Liver (tissue), 9 donors: Measurements from ENCODE around the gene TNK2. TPM values are rescaled to one million over a fixed set of nuclear protein-coding genes. Genes with fewer than 3 reads are reported as not detected.

Experiments used
- DNase-seq: peaks from one replicate; pipeline ENCODE4 v3.0.0-alpha.2; 2017; ENCODE audit warnings: low spot score
- H3K27ac ChIP-seq, 2 donors: one replicate each; pipeline ENCODE4 v1.7.0; 2013; ENCODE audit warnings: inconsistent platforms in 2 of 2, low read length in 2 of 2, control low read depth in 1 of 2, low read depth in 1 of 2, mild to moderate bottlenecking in 1 of 2
- H3K27me3 ChIP-seq, 4 donors: one replicate each; pipeline versions ENCODE4 v1.6.1 to v1.7.0; 2013; ENCODE audit warnings: low read length in 3 of 4, inconsistent platforms in 1 of 4, mild to moderate bottlenecking in 1 of 4, moderate library complexity in 1 of 4; ENCODE audit not compliant: control insufficient read depth in 4 of 4, insufficient read depth in 4 of 4
- H3K36me3 ChIP-seq, 4 donors: one replicate each; pipeline versions ENCODE4 v1.6.1 to v1.7.0; 2013; ENCODE audit warnings: low read length in 3 of 4, mild to moderate bottlenecking in 3 of 4, low read depth in 1 of 4, moderate library complexity in 1 of 4; ENCODE audit not compliant: control insufficient read depth in 4 of 4, insufficient read depth in 3 of 4
- H3K4me1 ChIP-seq, 4 donors: one replicate each; pipeline versions ENCODE4 v1.6.1 to v1.7.0; 2013; ENCODE audit warnings: low read length in 3 of 4, mild to moderate bottlenecking in 3 of 4, moderate library complexity in 1 of 4; ENCODE audit not compliant: control insufficient read depth in 4 of 4, insufficient read depth in 4 of 4
- H3K4me3 ChIP-seq, 3 donors: one replicate each; pipeline versions ENCODE4 v1.6.1 to v1.7.0; 2013; ENCODE audit warnings: low read length in 3 of 3, control low read depth in 1 of 3, low read depth in 1 of 3, mild to moderate bottlenecking in 1 of 3
- H3K9ac ChIP-seq, 2 donors: one replicate each; pipeline ENCODE4 v1.7.0; 2013; ENCODE audit warnings: low read length in 2 of 2, mild to moderate bottlenecking in 2 of 2, moderate library complexity in 2 of 2, control low read depth in 1 of 2, low read depth in 1 of 2
- H3K9me3 ChIP-seq, 4 donors: one replicate each; pipeline versions ENCODE4 v1.6.1 to v1.7.0; 2013; ENCODE audit warnings: low read length in 3 of 4; ENCODE audit not compliant: control insufficient read depth in 4 of 4
- ATF3 ChIP-seq: IDR thresholded peaks from 2 replicates; pipeline ENCODE4 v1.6.1; 2016; ENCODE audit warnings: antibody characterized with exemption
- FOXA1 ChIP-seq: IDR thresholded peaks from 2 replicates; pipeline ENCODE4 v1.6.1; 2016; ENCODE audit warnings: antibody characterized with exemption
- FOXA2 ChIP-seq: IDR thresholded peaks from 2 replicates; pipeline ENCODE4 v1.6.1; 2016; ENCODE audit warnings: antibody characterized with exemption
- GABPA ChIP-seq, 2 donors: IDR thresholded peaks in 1 of 2; conservative IDR thresholded peaks in 1 of 2; 2 replicates each; pipeline ENCODE4 v1.6.1; 2016; ENCODE audit warnings: antibody characterized with exemption in 2 of 2, mild to moderate bottlenecking in 1 of 2, moderate library complexity in 1 of 2
- HNF4A ChIP-seq, 2 donors: conservative IDR thresholded peaks; 2 replicates each; pipeline ENCODE4 v1.6.1; 2016; ENCODE audit warnings: antibody characterized with exemption in 2 of 2, mild to moderate bottlenecking in 2 of 2
- HNF4G ChIP-seq: IDR thresholded peaks from 2 replicates; pipeline ENCODE4 v1.6.1; 2016; ENCODE audit warnings: antibody characterized with exemption
- JUND ChIP-seq, 2 donors: IDR thresholded peaks; 2 replicates each; pipeline ENCODE4 v1.6.1; 2016; ENCODE audit warnings: antibody characterized with exemption in 2 of 2
- NR2F2 ChIP-seq: IDR thresholded peaks from 2 replicates; pipeline ENCODE4 v1.6.1; 2016; ENCODE audit warnings: antibody characterized with exemption
- RAD21 ChIP-seq, 2 donors: IDR thresholded peaks; 2 replicates each; pipeline ENCODE4 v1.6.1; 2016; ENCODE audit warnings: antibody characterized with exemption in 2 of 2, mild to moderate bottlenecking in 2 of 2
- REST ChIP-seq: IDR thresholded peaks from 2 replicates; pipeline ENCODE4 v1.6.1; 2016; ENCODE audit warnings: antibody characterized with exemption, mild to moderate bottlenecking
- RXRA ChIP-seq, 2 donors: IDR thresholded peaks; 2 replicates each; pipeline ENCODE4 v1.6.1; 2017 to 2018; ENCODE audit warnings: antibody characterized with exemption in 2 of 2, mild to moderate bottlenecking in 1 of 2
- SP1 ChIP-seq: IDR thresholded peaks from 2 replicates; pipeline ENCODE4 v1.6.1; 2018; ENCODE audit warnings: antibody characterized with exemption, mild to moderate bottlenecking
- TAF1 ChIP-seq: conservative IDR thresholded peaks from 2 replicates; pipeline ENCODE4 v1.6.1; 2016; ENCODE audit warnings: antibody characterized with exemption, mild to moderate bottlenecking
- ZBTB33 ChIP-seq: IDR thresholded peaks from 2 replicates; pipeline ENCODE4 v1.6.1; 2016; ENCODE audit warnings: antibody characterized with exemption
- WGBS: extraction: QIAGEN DNeasy Blood & Tissue Kit; methylation state at CpG from one replicate; pipeline ENCODE4 v1.1.7; 2013; 5-methylcytosine and 5-hydroxymethylcytosine counted together
- polyA plus RNA-seq, 2 donors: library from polyadenylated mRNA; stranded (reverse) in 1 of 2; unstranded in 1 of 2; fragments of 200-250 nt in 1 of 2; fragments of >200 nt in 1 of 2; fragmentation: Nextera tagmentation in 1 of 2; extraction: Ambion mirVana in 1 of 2; gene quantifications; one replicate each; pipeline versions ENCODE4 v1.2.1 to v1.2.3, GENCODE V29; 2013 to 2015
- total RNA-seq, 2 donors: library from RNA; depleted of rRNA; stranded (reverse); fragments of >200 nt; gene quantifications; one replicate each; pipeline ENCODE4 v1.2.3, GENCODE V29; 2014
- TF ChIP-seq, protein P1 (sequence below): IDR thresholded peaks from 2 replicates; pipeline ENCODE4 v1.6.1; 2016; ENCODE audit warnings: antibody characterized with exemption
- donor health status: healthy.
- donor health status: healthy.
- donor health status: healthy.
- donor health status: healthy.
- donor health status: healthy.

The TNK2 gene
- total and polyA plus RNA-seq, 4 donors = 4.0 to 12.2 (median 8.8) TPM

DNA sequence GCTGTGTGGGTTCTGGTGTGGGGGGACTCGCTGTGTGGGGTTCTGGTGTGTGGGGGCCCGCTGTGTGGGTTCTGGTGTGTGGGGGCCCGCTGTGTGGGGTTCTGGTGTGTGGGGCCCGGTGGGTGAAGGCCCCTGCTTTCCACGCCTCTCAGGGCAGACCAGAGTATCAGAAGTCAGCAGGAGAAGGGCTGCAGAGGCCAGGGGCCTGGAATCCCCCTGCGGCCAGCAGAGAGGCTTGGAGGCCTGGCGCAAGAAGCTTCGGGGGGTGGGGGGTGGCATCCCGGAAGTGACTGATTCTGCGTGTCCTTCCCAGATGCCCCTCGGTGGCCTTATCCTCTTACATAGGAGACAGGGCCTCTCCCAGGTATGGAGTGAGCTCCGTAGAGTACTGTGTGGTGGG is 37.4 kb downstream of the TNK2 start:
- TF ChIP-seq ZBTB33 (no peak), NR2F2 (no peak), RAD21 (IDR thresholded peaks at IDR 0.05) (no peak), HNF4G (no peak), FOXA2 (no peak), SP1 (no peak)
- no peaks in the 10 kb centered on the region for H3K4me1 ChIP-seq
- peaks cover 5 to 49% (median 19%) of the 10 kb centered on the region in 4 donors for H3K36me3 ChIP-seq
- H3K4me3 ChIP-seq = no peak overlapping the region
- H3K9ac ChIP-seq = no peak overlapping the region
- H3K27ac ChIP-seq = no peak overlapping the region
- H3K9me3 ChIP-seq = no peaks in the 10 kb centered on the region
- DNase-seq = no peak
- no peaks in the 10 kb centered on the region for H3K27me3 ChIP-seq
- WGBS = 94% methylated on average over 12 of the region's 12 CpGs

GRCh38 chr3:195870442-195870841 is 37.9 kb downstream of the TNK2 start:
- Histone ChIP-seq H3K27ac (no peak overlapping the region), H3K9me3 (no peaks in the 10 kb centered on the region), H3K4me1 (no peaks in the 10 kb centered on the region), H3K9ac (no peak overlapping the region), H3K27me3 (no peaks in the 10 kb centered on the region), H3K36me3 (peaks cover 5 to 52% (median 20%) of the 10 kb centered on the region in 4 donors), H3K4me3 (no peak overlapping the region)
- WGBS = 87% methylated on average over 7 of the region's 7 CpGs
- TF ChIP-seq SP1 (no peak), RXRA (IDR thresholded peaks at IDR 0.05) (no peak), FOXA1 (no peak), NR2F2 (no peak), HNF4G (no peak), HNF4A (conservative IDR thresholded peaks at IDR 0.05) (no peak), GABPA (IDR thresholded peaks at IDR 0.05 in 1 of 2, conservative IDR thresholded peaks at IDR 0.05 in 1 of 2) (no peak), FOXA2 (no peak), JUND (IDR thresholded peaks at IDR 0.05) (no peak), REST (no peak)
- TF ChIP-seq, protein P1, sequence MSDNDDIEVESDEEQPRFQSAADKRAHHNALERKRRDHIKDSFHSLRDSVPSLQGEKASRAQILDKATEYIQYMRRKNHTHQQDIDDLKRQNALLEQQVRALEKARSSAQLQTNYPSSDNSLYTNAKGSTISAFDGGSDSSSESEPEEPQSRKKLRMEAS = no peak
- DNase-seq = no peak

DNA sequence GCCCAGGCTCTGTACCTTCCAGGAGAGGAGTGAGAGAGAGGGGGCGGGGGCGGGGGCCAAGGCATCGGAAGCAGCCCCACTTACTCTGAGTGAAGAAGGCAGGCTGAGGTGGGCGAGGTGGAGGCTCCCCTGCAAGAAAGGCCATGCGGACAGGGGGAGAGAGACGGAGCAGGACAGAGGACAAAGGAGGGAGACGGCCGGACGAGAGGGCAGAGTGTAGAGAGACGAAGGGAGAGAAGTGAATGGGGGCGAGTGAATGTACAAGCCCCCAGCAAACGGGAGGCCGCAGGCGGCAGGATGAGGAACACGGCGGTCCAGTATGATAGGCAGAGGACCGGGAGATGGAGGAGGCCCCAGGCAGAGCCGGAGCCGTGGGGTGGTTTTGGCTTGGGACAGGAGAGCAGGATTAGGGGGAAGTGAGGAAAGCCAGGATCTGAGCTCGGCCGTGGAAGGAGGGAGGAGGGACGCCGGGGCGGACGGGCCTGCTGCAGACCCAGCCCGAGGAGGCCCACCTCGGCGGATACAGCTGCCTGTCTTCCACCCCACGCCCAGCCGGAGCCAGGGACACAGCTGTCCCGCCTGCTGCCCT is 38.8 kb downstream of the TNK2 start:
- H3K9me3 ChIP-seq = no peaks in the 10 kb centered on the region
- H3K4me1 ChIP-seq = no peaks in the 10 kb centered on the region
- H3K4me3 ChIP-seq = no peak overlapping the region
- H3K9ac ChIP-seq = no peak overlapping the region
- no peak for TF ChIP-seq TAF1
- TF ChIP-seq ATF3 = no peak
- TF ChIP-seq, protein P1 = no peak
- no peak for TF ChIP-seq NR2F2
- TF ChIP-seq RXRA (IDR thresholded peaks at IDR 0.05) = no peak
- no peak for TF ChIP-seq FOXA1
- H3K27me3 ChIP-seq = no peaks in the 10 kb centered on the region
- no peak overlapping the region for H3K27ac ChIP-seq
- peaks cover 6 to 52% (median 20%) of the 10 kb centered on the region in 4 donors for H3K36me3 ChIP-seq
- 94% methylated on average over 31 of the region's 31 CpGs for WGBS
- no peak for DNase-seq
